ENCODE measurements around the gene STK17B.

- no peak for TF ChIP-seq POLR2AphosphoS5 (IDR thresholded peaks at IDR 0.05)
- TF ChIP-seq CTCF (IDR thresholded peaks at IDR 0.05) = no peak
Observed at GRCh38 chr2:196166876-196167275, 4.5 kb downstream of the STK17B start.

Data from gastroesophageal sphincter (tissue), 3 donors.